ENCODE data around the gene TMEM214.

GRCh38 chr2:27013738-27014137 is 19.0 kb upstream of the TMEM214 start:
- TF ChIP-seq CTCF (IDR thresholded peaks at IDR 0.05; ENCODE audit: control extremely low read depth in 1 of 3, insufficient read depth in 1 of 3, low read depth in 1 of 3, low read length in 3 of 3) (no peak), MAX (IDR thresholded peaks at IDR 0.05) (no peak), EZH2 (IDR thresholded peaks at IDR 0.05; ENCODE audit: low read depth, low read length, severe bottlenecking) (no peak), ZNF274 (IDR thresholded peaks at IDR 0.05; ENCODE audit: borderline replicate concordance, extremely low read depth, low read length) (no peak)

Measured in H1 (cell line).